IPS-15b (cell line): Measurements from ENCODE around the gene FOLR1.
A peak's percentile ranks its signal among the peaks of the same experiment; 100 is the strongest.

ENCODE experiments used
- H3K27me3 ChIP-seq: one replicate; pipeline ENCODE4 v1.6.1; 2013; ENCODE audit warnings: low read length; ENCODE audit not compliant: control insufficient read depth, insufficient read depth
- H3K36me3 ChIP-seq: one replicate; pipeline ENCODE4 v1.6.1; 2013; ENCODE audit warnings: low read length; ENCODE audit not compliant: control insufficient read depth, insufficient read depth
- H3K4me1 ChIP-seq: one replicate; pipeline ENCODE4 v1.6.1; 2013; ENCODE audit warnings: mild to moderate bottlenecking, low read length; ENCODE audit not compliant: control insufficient read depth, insufficient read depth
- H3K4me3 ChIP-seq: one replicate; pipeline ENCODE4 v1.5.1; 2013; ENCODE audit warnings: low read depth, low read length
- H3K9ac ChIP-seq: one replicate; pipeline ENCODE4 v1.6.1; 2013; ENCODE audit warnings: low read depth, mild to moderate bottlenecking, low read length
- H3K9me3 ChIP-seq: one replicate; pipeline ENCODE4 v1.6.1; 2013; ENCODE audit warnings: mild to moderate bottlenecking, low read length; ENCODE audit not compliant: control insufficient read depth, insufficient read depth

The FOLR1 gene

GRCh38 chr11:72218251-72218745 is 26.4 kb downstream of the FOLR1 start:
- peaks cover 12% of the 10 kb centered on the region for H3K4me1 ChIP-seq
- H3K4me3 ChIP-seq: no peak overlapping the region
- H3K36me3 ChIP-seq: no peaks in the 10 kb centered on the region
- peaks cover 4% of the 10 kb centered on the region for H3K27me3 ChIP-seq
- no peak overlapping the region for H3K9ac ChIP-seq
- H3K9me3 ChIP-seq: no peaks in the 10 kb centered on the region

DNA sequence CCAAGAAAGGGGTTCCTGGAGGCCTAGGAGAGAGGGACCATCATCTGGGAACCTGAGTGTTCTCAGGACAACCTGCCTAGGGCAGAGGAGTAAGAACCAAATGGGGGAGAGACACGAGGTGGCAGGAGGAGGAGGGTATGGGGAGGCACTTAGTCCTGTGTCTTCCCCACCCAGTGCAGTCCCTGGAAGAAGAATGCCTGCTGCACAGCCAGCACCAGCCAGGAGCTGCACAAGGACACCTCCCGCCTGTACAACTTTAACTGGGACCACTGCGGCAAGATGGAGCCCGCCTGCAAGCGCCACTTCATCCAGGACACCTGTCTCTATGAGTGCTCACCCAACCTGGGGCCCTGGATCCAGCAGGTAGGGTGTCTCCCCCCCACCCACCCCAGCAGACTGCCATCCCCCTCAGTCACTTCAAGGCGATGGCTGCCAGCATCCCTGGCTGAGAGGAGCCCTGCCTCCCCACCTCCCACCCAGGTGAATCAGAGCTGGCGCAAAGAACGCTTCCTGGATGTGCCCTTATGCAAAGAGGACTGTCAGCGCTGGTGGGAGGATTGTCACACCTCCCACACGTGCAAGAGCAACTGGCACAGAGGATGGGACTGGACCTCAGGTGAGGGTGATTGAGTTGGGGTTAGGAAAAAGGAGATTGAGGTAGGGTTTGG is 28.9 kb downstream of the FOLR1 start:
- Histone ChIP-seq H3K4me1 (peaks cover 15% of the 10 kb centered on the region), H3K9ac (no peak overlapping the region), H3K36me3 (no peaks in the 10 kb centered on the region), H3K27me3 (peaks cover 4% of the 10 kb centered on the region), H3K4me3 (no peak overlapping the region), H3K9me3 (no peaks in the 10 kb centered on the region)

GRCh38 chr11:72221386-72222075 is 29.6 kb downstream of the FOLR1 start:
- peaks cover 15% of the 10 kb centered on the region for H3K4me1 ChIP-seq
- H3K27me3 ChIP-seq: peaks cover 3% of the 10 kb centered on the region
- no peak overlapping the region for H3K4me3 ChIP-seq
- H3K9ac ChIP-seq: no peak overlapping the region
- H3K36me3 ChIP-seq: no peaks in the 10 kb centered on the region
- no peaks in the 10 kb centered on the region for H3K9me3 ChIP-seq

- peak overlapping the region; percentile 60 for H3K4me3 ChIP-seq
- peaks cover 2% of the 10 kb centered on the region for H3K27me3 ChIP-seq
- no peaks in the 10 kb centered on the region for H3K9me3 ChIP-seq
- no peaks in the 10 kb centered on the region for H3K36me3 ChIP-seq
- H3K4me1 ChIP-seq: peaks cover 15% of the 10 kb centered on the region
- H3K9ac ChIP-seq: peak overlapping the region; percentile 60
Measured at GRCh38 chr11:72222106-72222891, 30.4 kb downstream of the FOLR1 start.

GRCh38 chr11:72222907-72223614 is 31.1 kb downstream of the FOLR1 start:
- Histone ChIP-seq H3K9ac (peak overlapping the region; percentile 60), H3K4me3 (peak overlapping the region; percentile 60), H3K4me1 (peaks cover 15% of the 10 kb centered on the region)

GRCh38 chr11:72223615-72224563 is 31.9 kb downstream of the FOLR1 start:
- Histone ChIP-seq H3K9ac (peak overlapping the region; percentile 57), H3K4me1 (peaks cover 15% of the 10 kb centered on the region), H3K27me3 (no peaks in the 10 kb centered on the region), H3K36me3 (peaks cover 8% of the 10 kb centered on the region), H3K9me3 (no peaks in the 10 kb centered on the region), H3K4me3 (peak overlapping the region; percentile 77)

More at GRCh38 chr11:72222907-72223614, 31.1 kb downstream of the FOLR1 start:
- Histone ChIP-seq H3K27me3 (peaks cover 2% of the 10 kb centered on the region), H3K9me3 (no peaks in the 10 kb centered on the region), H3K36me3 (peaks cover 2% of the 10 kb centered on the region)

GRCh38 chr11:72224564-72225410 is 32.8 kb downstream of the FOLR1 start, which contains the start of gene INPPL1:
INPPL1 (plus strand) TSS chr11:72224767; CDS start chr11:72224985, 218 bp downstream.
- H3K4me1 ChIP-seq: peaks cover 15% of the 10 kb centered on the region

DNA sequence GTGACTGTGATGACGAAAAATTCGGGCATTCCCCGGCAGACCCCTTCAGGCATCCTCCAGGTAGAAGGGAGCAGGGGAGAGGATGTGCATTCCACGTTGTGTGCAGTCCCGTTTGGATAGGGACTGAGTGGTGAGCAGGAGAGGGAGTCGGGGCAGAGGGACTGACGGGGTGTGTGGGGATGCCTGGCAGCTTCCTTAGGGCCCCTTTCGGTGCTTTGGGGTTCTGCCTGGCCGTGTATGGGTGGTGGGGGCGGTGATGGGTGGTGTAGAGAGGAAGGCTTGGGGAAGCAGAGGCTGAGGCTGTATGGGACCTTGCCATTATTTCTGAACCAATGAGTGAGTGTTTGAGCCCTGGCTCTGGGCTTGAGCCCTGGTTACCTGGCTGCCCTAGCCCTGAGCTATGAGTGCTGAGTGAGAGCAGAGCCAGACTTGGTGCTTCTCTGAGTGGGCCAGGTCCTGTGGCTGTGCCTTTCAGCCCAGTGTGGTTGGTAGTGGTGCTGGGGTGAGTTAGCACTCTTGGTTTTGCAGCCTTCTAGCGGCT is 33.5 kb downstream of the FOLR1 start:
- Histone ChIP-seq H3K9me3 (no peaks in the 10 kb centered on the region), H3K9ac (no peak overlapping the region), H3K36me3 (peaks cover 24% of the 10 kb centered on the region), H3K4me1 (peaks cover 15% of the 10 kb centered on the region), H3K27me3 (no peaks in the 10 kb centered on the region), H3K4me3 (peak overlapping the region; percentile 77)

More at GRCh38 chr11:72224564-72225410, 32.8 kb downstream of the FOLR1 start, which contains the start of gene INPPL1:
- Histone ChIP-seq H3K4me3 (peak within 1 kb of the TSS; percentile 77), H3K9ac (peak within 1 kb of the TSS; percentile 57), H3K36me3 (peaks cover 17% of the 10 kb centered on the region), H3K27me3 (no peaks in the 10 kb centered on the region), H3K9me3 (no peaks in the 10 kb centered on the region)

GRCh38 chr11:72226701-72227100 is 34.8 kb downstream of the FOLR1 start:
- peaks cover 34% of the 10 kb centered on the region for H3K36me3 ChIP-seq
- H3K9ac ChIP-seq: no peak overlapping the region
- H3K4me1 ChIP-seq: peaks cover 10% of the 10 kb centered on the region
- H3K9me3 ChIP-seq: no peaks in the 10 kb centered on the region
- H3K4me3 ChIP-seq: no peak overlapping the region
- H3K27me3 ChIP-seq: no peaks in the 10 kb centered on the region
